CD4-positive, alpha-beta T cell treated with Interleukin-17A for 1 hour (primary cell): ENCODE measurements around the gene SLC25A4.
"Not testable (repeated sequence)": the region's sequence is repeated elsewhere in the genome, so short reads cannot be mapped to it uniquely, and the experiment has no call there.

Experiments used
- DNase-seq: peaks from one replicate; pipeline ENCODE4 v3.0.0-alpha.2; 2020

Gene SLC25A4

DNA sequence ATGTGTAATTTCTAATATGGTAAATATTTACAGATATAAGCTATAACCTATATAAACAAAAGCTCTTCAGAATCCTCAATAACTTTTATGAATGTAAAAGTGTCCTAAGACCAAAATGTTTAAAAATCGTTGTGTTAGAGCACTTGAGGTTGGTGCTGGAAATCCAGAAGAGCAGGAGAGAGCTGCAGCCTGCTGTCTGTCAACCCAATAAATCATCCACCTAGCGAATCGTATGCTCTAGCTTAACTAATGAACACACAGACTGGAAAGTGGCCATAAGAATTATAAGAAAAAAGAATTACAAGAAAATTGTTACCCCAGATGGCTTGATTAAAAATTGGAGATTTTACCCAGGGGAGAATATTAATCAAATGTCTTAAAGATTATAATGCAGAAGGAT is 43.7 kb downstream of the SLC25A4 start:
- DNase-seq: no peak

DNA sequence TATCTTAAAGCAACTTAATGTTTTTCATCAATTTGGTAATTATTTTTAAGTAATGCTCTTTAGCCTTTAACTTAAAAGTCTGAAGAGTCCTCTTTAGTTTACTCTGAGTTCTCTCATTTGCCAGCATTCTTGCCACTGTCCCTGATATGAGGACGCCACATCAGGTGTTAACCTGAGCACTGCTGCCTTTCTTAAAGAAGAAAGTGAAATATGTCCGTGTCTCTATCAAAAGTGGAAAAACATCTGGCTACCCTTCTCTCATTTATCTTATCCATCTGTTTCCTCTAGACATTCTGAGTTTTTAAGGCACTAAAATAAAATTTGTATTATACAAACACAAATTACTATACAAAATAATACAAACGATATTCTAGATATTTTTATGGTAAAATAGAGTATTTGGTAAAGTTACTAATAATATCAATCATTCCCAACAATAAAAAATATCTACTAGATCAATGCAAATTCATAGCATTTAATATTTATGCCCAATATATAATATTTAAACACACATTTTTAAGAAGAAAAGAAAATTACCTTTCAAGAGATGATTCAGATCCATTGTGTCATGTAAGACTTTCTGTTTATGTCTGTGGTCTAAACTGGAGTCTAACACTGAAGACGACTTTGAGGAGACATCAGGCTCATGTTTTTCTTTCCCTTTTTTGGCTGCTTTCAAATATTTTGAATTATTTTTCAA is 46.7 kb downstream of the SLC25A4 start:
- no peak for DNase-seq

DNA sequence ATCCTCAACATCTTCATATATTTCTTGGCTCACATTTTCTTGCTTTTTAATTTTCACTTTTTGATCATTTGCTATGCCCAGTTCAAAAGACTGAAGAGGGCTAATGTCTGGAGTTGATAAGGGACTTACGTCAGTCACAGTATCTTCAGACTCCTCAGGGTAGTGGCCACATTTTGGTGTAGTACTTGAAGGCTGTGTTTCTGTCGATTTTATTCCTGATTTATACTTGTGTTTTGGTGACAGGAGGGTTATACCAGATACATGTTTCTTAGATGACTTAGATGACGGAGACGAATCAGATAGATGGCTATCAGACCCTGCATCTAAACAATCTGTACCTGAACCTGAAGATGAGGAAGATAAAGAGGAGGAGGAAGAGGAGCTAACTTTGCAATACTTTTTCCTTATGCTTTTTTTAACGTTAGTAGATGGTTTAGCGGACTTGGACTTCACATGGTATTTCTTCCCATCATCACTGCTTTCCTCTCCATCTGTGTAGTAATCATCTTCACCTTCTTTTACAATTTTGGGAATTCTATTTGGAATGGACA is 47.3 kb downstream of the SLC25A4 start:
- DNase-seq: no peak

DNA sequence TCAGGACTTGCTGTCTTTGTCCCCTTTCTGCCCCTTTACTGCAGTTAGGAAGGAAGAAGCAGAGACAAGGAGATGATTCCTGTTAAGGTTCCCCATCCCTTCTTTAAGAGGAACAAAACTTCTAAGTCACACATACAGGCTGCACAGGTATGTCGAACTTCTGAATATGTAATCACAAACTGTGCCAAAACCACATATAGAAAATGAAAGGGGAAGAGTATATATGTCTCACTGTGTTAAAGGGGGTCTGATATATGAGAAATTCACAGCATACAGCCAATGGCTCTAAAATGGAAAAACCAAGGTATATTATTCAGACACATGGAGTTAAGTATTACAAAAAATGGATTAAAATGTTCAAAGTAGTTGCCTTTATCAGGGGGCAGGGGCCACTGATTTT is 49.0 kb downstream of the SLC25A4 start:
- DNase-seq: no peak

DNA sequence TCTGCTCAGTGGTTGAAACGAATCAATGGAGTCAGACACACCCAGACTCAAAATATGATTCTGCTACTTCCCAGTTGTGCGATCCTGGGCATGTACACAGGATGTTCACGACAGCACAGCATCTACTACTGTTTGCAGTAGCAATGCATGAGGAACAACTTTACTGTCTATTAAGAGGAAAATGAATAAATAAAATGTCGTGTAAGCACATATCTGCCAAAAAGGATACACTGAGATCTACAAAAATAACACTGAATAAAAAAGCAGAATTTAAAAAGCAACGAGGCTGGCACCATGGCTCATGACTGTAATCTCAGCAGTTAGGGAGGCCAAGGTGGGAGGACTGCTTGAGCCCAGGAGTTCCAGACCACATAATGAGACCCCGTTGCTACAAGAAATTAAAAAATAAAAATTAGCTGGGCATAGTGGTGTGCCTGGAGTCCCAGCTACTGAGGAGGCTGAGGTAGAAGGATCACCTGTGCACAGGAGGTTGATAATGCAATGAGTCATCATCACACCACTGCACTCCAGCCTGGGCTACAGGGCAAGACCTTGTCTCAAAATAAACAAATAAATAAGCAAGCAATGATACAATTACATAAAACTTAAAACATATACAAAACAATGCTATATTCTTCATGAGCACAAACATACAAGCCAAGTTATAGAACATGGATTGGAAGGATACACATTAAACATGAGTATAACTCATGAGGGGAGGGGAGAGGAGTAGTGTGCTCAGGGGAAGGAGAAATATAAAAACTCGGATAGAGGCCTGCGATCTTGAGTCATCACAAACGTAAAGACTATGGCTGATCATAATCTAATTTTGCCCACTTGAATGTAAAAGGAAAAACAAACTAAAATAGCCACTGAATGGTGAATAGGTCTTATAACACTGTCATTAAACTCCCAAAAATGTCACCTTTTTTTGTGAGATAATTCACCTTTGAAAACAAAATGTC is 52.1 kb downstream of the SLC25A4 start:
- DNase-seq: no peak

DNA sequence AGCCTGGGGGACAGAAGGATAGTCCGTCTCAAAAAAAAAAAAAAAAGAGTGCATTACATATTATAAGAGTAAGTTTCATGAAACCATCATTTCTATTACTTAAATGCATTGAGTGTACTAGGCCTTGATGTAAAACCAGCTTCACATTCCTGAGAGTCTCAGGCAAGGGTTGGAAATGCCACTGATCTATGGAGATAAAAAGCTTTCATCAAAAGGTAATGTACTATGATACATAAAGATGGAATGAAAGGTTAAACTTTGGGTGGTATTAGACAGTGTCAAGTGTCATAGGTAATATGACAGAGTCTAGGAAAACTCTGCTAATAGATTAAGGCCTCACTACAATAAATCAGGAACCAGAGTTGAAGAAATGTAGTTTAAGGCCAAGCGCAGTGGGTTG is 53.4 kb downstream of the SLC25A4 start:
- DNase-seq: no peak

DNA sequence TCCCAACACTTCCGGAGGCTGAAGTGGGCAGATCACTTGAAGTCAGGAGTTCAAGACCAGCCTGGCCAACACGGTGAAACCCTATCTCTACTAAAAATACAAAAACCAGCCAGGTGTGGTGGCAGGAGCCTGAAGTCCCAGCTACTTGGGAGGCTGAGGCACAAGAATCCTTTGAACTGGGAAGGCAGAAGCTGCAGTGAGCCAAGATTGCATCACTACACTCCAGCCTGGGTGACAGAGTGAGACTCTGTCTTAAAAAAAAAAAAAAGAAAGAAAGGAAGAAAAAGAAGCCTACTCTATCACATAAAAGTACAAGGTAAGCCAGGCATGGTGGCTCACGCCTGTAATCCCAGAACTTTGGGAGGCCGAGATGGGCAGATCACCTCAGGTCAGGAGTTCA is 55.1 kb downstream of the SLC25A4 start:
- not testable (repeated sequence) for DNase-seq
